Immature natural killer cell (primary cell): ENCODE data around the gene CLEC16A. TPM values are rescaled to one million over a fixed set of nuclear protein-coding genes. Genes with fewer than 3 reads are reported as not detected.

Source experiments
- DNase-seq, 3 donors: peaks; one replicate each; pipeline ENCODE4 v3.0.0; 2022; ENCODE audit warnings: mixed read lengths in 1 of 3
- H3K27ac Mint-ChIP-seq, 6 donors: one replicate each; pipeline ENCODE4 v1.8.0; 2020; ENCODE audit warnings: mixed read lengths in 6 of 6, mild to moderate bottlenecking in 5 of 6, inconsistent platforms in 4 of 6, moderate library complexity in 3 of 6
- H3K27me3 Mint-ChIP-seq, 3 donors: one replicate each; pipeline ENCODE4 v1.8.0; 2020 to 2021; ENCODE audit warnings: low read depth in 3 of 3, mild to moderate bottlenecking in 3 of 3, mixed read lengths in 3 of 3, moderate library complexity in 3 of 3, inconsistent platforms in 1 of 3
- H3K36me3 Mint-ChIP-seq, 3 donors: one replicate each; pipeline ENCODE4 v1.8.0; 2020; ENCODE audit warnings: mixed read lengths in 3 of 3, inconsistent platforms in 2 of 3, mild to moderate bottlenecking in 2 of 3
- H3K4me1 Mint-ChIP-seq, 2 donors: one replicate each; pipeline ENCODE4 v1.8.0; 2020; ENCODE audit warnings: inconsistent platforms in 2 of 2, mild to moderate bottlenecking in 2 of 2, mixed read lengths in 2 of 2, moderate library complexity in 1 of 2
- H3K4me3 Mint-ChIP-seq, 5 donors: one replicate each; pipeline ENCODE4 v1.8.0; 2020; ENCODE audit warnings: mild to moderate bottlenecking in 5 of 5, mixed read lengths in 5 of 5, inconsistent platforms in 3 of 5, moderate library complexity in 3 of 5
- H3K9me3 Mint-ChIP-seq, 6 donors: one replicate each; pipeline ENCODE4 v1.8.0; 2020; ENCODE audit warnings: mild to moderate bottlenecking in 6 of 6, mixed read lengths in 6 of 6, inconsistent platforms in 4 of 6, moderate library complexity in 3 of 6
- polyA plus RNA-seq, 3 donors: library from polyadenylated mRNA; unstranded; fragments of 300-500 nt; fragmentation: Illumina TruSeq; gene quantifications; one replicate each; pipeline ENCODE4 v1.2.3, GENCODE V29; 2021

Gene CLEC16A
- polyA plus RNA-seq, 3 donors from 2014 or later: 5.6 to 19.9 (median 5.6) TPM

DNA sequence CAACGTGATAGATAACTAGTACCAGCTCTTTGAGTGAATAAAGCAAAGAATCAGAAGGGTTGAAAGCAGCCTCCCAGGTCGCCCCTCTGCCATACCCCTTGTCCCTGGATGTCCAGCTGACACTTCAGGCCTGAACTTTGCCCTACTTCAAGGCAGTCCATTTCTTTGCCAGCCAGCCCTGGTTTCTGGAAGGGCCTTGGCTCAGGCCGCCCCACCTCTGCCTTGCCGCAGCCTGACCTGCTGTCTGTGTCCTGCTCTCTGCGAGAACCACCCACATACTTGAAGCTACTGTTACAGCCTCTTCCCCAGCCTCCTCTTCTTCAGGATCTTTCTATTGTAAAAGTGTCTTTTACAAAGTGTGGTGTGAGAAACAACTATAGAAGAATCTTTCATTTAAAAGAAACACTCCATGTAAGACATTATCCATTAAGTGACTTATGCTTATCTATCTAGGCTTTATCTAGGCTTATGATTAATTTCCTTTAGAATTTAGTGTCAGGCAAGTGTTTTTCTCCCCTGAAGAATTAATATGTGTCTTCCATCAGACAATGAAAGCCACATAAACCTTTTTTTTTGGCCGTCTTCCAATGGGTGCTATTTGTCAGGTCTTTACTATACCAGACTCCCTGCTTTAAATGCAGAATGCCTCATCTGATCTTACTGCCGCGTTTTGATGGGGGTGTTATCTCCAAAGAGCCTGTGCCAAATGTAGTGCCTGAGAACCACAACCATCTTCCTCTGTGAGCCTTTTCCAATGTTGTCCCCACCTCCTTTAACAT lies 177.7 kb downstream of the CLEC16A start:
- H3K27me3 Mint-ChIP-seq: peaks cover 0 to 10% (median 2%) of the 10 kb centered on the region in 3 donors
- H3K9me3 Mint-ChIP-seq: no peaks in the 10 kb centered on the region
- H3K36me3 Mint-ChIP-seq: peaks cover 24 to 47% (median 37%) of the 10 kb centered on the region in 3 donors
- no peak for DNase-seq
- H3K27ac Mint-ChIP-seq: peak overlapping the region in 1 of 6 donors; percentile 7
- H3K4me1 Mint-ChIP-seq: peaks cover 17 to 18% of the 10 kb centered on the region in 2 donors
- no peak overlapping the region for H3K4me3 Mint-ChIP-seq

DNA sequence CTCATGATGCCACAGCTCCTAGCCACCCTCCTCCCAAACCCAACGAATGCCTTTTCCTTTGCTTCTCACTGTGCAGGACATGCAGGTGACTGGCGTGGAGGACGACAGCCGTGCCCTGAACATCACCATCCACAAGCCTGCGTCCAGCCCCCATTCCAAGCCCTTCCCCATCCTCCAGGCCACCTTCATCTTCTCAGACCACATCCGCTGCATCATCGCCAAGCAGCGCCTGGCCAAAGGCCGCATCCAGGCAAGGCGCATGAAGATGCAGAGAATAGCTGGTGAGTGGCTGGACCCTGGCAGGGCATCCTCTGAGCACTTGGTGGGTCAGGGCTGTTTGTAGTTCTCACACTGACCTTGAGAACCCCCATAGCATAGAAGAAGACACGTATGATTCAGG lies 179.3 kb downstream of the CLEC16A start:
- peaks cover 0 to 10% (median 2%) of the 10 kb centered on the region in 3 donors for H3K27me3 Mint-ChIP-seq
- H3K27ac Mint-ChIP-seq: no peak overlapping the region
- no peaks in the 10 kb centered on the region for H3K9me3 Mint-ChIP-seq
- H3K4me1 Mint-ChIP-seq: peaks cover 8 to 11% of the 10 kb centered on the region in 2 donors
- peaks cover 24 to 53% (median 37%) of the 10 kb centered on the region in 3 donors for H3K36me3 Mint-ChIP-seq
- H3K4me3 Mint-ChIP-seq: no peak overlapping the region
- DNase-seq: no peak

DNA sequence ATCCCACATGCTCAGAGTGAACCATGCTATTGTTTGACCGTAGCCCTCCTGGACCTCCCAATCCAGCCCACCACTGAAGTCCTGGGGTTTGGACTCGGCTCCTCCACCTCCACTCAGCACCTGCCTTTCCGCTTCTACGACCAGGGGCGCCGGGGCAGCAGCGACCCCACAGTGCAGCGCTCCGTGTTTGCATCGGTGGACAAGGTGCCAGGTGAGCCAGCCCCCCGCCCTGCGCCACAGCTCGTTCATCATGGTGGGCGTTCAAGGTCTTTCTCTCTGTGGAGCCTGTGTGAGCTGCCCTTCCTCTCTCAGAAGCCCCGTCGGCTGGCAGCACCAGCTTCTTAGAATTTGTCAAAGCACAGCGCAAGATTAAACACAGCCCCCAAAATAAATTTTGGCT lies 181.6 kb downstream of the CLEC16A start:
- Mint-ChIP-seq H3K36me3 (peaks cover 19 to 46% (median 28%) of the 10 kb centered on the region in 3 donors), H3K4me1 (peaks cover 19 to 24% of the 10 kb centered on the region in 2 donors), H3K27ac (peak overlapping the region in 1 of 6 donors; percentile 18), H3K9me3 (no peaks in the 10 kb centered on the region), H3K4me3 (no peak overlapping the region), H3K27me3 (peaks cover 0 to 7% (median 2%) of the 10 kb centered on the region in 3 donors)
- no peak for DNase-seq

DNA sequence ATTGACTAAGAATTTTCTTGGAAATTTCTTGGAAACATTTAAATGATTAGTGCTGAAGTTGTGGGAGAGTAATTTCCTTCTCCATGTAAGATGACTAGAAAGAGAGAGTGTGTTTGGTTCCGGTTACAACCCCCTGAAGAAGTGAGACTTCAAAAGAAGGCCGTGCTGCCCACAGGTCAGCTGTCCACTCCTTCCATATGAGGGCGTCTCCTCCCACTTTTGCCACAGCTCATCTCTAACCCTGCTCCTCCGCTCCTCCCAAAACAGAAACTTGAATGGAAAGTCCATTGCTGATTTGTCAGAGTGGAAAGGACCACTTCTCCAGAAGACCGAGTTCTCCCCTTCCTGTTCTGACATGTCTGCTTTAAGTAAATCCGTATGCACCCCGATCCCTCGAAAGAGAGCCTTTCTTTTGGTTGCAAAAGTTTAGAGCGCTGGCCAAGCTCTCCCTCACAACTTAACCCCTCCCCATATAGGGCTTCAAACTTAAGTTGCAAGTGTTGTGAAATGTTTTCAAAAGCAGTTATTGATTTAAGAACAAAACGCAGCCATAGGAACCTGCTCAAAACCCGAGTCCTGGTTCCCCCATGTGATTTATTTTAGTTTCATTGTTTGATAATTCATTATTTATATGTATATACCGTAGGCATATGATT lies 182.2 kb downstream of the CLEC16A start:
- DNase-seq: no peak
- H3K4me3 Mint-ChIP-seq: no peak overlapping the region
- peaks cover 19 to 25% of the 10 kb centered on the region in 2 donors for H3K4me1 Mint-ChIP-seq
- H3K36me3 Mint-ChIP-seq: peaks cover 17 to 42% (median 25%) of the 10 kb centered on the region in 3 donors
- H3K27ac Mint-ChIP-seq: peak overlapping the region in 1 of 6 donors; percentile 18
- H3K9me3 Mint-ChIP-seq: no peaks in the 10 kb centered on the region
- H3K27me3 Mint-ChIP-seq: peaks cover 0 to 7% (median 2%) of the 10 kb centered on the region in 3 donors

DNA sequence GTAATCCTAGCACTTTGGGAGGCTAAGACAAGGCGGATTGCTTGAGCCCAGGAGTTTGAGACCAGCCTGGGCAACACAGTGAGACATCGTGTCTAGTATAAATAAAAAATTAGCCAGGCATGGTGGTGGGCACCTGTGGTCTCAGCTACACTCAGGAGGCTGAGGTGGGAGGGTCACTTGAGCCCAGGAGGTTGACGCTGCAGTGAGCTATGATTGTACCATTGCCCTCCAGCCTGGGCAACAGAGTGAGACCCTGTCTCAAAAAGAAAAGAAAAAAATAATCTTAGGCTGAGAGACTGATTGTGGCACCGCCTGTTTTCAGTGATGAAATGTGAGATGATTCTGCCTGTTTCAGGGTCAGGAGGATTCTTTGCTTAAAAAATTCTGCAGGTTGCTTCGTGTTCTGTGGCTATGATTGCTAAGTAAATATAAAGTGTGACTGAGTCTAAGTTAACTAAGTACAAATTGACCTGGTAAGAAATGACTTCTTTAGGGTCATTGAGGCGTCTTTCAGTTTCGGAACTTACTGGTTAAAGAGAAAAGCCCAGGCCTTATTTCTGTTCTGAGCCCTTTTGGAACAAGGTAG lies 183.3 kb downstream of the CLEC16A start:
- Mint-ChIP-seq H3K36me3 (peaks cover 8 to 33% (median 16%) of the 10 kb centered on the region in 3 donors), H3K4me3 (no peak overlapping the region), H3K27ac (peak overlapping the region in 4 of 6 donors; percentile 9 to 74 (median 39)), H3K27me3 (peaks cover 0 to 2% (median 2%) of the 10 kb centered on the region in 3 donors), H3K9me3 (peaks cover 0 to 1% (median 0%) of the 10 kb centered on the region in 6 donors), H3K4me1 (peaks cover 19 to 25% of the 10 kb centered on the region in 2 donors)
- no peak for DNase-seq

DNA sequence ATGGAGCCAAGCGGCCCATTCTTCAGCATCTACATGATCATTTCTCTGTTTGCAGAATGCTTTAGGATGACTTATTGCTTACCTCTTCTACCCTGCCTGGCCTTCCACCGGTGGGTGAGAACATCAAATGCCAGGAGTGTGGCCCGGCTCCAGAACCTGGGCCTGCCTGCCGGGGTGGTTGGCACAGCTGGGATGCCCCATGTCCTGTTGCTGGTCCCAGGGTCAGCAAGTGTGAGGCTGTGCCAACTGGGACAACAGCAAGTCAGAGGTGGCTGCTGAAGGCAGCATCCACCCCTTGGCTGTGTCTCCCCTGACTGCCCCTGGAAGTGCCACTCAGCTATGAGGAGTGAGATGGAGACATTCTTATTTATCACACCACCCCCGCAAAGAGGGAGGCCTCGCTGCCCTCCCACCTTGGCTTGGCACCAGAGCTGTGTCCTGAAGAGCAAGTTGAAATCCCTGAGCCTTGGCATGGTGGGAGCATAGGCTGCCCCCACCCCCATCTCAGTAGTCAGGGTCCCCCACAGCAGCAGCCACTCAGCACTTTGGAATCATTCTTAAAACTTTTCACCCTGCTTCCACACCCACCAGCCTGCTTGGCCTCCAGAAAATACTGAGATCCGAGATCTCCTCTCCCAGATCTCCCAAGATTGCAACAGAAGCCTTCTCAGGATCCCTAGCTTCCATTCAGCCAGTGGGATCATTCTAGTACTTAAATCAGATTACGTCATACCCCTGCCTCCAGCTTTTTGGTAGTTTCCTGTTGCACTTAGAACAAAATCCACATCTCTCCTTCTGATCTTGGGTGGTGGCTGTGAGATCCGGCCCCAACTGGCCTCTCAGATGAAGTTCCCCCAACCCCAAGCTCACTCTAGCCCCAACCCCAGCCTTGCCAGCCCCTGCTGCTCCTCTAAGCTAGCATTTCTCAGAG lies 184.1 kb downstream of the CLEC16A start:
- H3K27ac Mint-ChIP-seq: peak overlapping the region; percentile 9 to 92 (median 72)

DNA sequence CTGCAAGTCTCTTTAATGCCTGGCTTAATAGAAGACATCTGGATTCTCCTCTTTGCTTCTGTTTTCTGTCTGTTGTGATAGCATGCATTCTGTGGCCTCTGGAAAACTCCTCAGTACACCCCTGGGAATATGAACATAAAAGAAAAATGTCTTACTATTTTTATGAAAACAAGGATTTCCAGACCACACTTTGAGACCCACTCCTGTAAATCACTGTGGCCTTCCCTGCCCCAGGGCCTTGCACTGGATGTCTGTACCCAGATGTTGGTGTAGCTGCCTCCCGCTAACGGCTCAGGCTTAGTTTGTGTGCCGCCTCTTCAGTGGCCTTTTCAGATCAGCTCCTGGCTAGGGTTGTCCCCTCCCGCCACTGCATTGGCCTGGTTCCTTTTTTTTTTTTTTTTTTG lies 185.0 kb downstream of the CLEC16A start:
- no peak for DNase-seq
- H3K4me1 Mint-ChIP-seq: peaks cover 22 to 25% of the 10 kb centered on the region in 2 donors
- H3K36me3 Mint-ChIP-seq: peaks cover 0 to 19% (median 7%) of the 10 kb centered on the region in 3 donors
- H3K4me3 Mint-ChIP-seq: no peak overlapping the region
- H3K9me3 Mint-ChIP-seq: peaks cover 0 to 1% (median 0%) of the 10 kb centered on the region in 6 donors
- peaks cover 0 to 2% (median 0%) of the 10 kb centered on the region in 3 donors for H3K27me3 Mint-ChIP-seq
- peak overlapping the region in 5 of 6 donors; percentile 12 to 81 (median 53) for H3K27ac Mint-ChIP-seq

More for the DNA sequence above, 184.1 kb downstream of the CLEC16A start:
- Mint-ChIP-seq H3K4me3 (peak overlapping the region in 3 of 5 donors; percentile 16 to 32 (median 28)), H3K27me3 (peaks cover 0 to 2% (median 2%) of the 10 kb centered on the region in 3 donors), H3K9me3 (peaks cover 0 to 1% (median 0%) of the 10 kb centered on the region in 6 donors), H3K36me3 (peaks cover 5 to 28% (median 15%) of the 10 kb centered on the region in 3 donors), H3K4me1 (peaks cover 21 to 25% of the 10 kb centered on the region in 2 donors)
- peak; percentile 16 to 30 (median 25) for DNase-seq

DNA sequence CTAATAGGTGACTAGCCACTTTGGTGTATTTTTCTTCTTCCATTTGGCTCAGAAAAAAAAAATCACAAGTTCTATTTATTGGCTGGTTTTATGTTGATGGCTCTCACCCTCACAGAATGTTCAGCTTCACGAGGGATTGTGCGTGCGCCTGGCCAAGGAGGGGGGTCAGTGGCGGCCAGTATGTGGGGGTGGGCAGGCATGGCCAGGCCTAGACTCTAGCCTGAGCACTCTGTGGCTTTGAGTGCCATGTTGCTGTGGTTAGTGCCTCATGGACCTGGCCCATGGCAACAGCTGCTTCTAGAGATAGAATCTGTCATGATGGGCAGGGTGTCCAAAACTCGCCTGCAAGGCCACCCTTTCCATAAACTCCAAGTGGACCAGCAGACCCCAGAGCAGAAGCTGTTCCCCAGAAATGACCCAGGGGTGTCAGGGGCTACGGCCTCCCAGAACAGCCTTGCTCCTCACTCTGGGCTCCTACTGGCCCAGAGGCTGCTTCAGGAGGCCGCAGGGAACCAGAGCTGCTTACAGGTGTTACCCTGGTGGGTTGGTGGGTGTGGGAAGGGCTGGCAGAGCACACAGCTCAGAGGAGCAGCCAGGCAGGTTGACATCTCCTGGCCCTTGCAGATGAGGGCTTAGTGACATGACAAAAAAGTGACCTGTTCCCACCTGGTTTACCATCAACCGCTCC lies 186.8 kb downstream of the CLEC16A start:
- no peak for DNase-seq
- Mint-ChIP-seq H3K36me3 (peaks cover 4 to 19% (median 10%) of the 10 kb centered on the region in 3 donors), H3K9me3 (peaks cover 0 to 1% (median 0%) of the 10 kb centered on the region in 6 donors), H3K27me3 (peaks cover 0 to 2% (median 0%) of the 10 kb centered on the region in 3 donors), H3K4me3 (no peak overlapping the region), H3K4me1 (peaks cover 22 to 25% of the 10 kb centered on the region in 2 donors), H3K27ac (peak overlapping the region in 1 of 6 donors; percentile 41)

DNA sequence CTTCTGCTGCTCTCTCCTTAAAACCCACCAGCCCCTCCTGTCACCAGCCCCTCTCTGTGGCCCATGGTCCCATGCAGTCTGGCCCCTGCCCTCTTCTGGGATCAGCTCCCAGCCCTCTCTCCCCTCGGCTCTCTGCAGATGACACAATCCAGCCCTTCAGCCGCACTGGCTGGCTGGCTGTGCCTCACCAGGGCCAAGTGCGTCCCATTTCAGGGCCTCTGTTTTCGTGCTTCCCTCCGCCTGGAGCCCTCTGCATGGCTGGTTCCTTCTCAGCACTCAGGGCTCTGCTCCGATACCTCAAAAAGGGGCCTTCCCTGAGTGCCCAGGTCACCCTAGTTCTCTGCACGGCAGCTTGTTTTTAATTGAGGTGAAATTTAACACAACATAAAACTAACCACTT lies 187.3 kb downstream of the CLEC16A start:
- Mint-ChIP-seq H3K9me3 (peaks cover 0 to 1% (median 0%) of the 10 kb centered on the region in 6 donors), H3K36me3 (peaks cover 4 to 17% (median 4%) of the 10 kb centered on the region in 3 donors), H3K27ac (no peak overlapping the region), H3K27me3 (no peaks in the 10 kb centered on the region), H3K4me3 (no peak overlapping the region), H3K4me1 (peaks cover 22 to 25% of the 10 kb centered on the region in 2 donors)
- DNase-seq: no peak

DNA sequence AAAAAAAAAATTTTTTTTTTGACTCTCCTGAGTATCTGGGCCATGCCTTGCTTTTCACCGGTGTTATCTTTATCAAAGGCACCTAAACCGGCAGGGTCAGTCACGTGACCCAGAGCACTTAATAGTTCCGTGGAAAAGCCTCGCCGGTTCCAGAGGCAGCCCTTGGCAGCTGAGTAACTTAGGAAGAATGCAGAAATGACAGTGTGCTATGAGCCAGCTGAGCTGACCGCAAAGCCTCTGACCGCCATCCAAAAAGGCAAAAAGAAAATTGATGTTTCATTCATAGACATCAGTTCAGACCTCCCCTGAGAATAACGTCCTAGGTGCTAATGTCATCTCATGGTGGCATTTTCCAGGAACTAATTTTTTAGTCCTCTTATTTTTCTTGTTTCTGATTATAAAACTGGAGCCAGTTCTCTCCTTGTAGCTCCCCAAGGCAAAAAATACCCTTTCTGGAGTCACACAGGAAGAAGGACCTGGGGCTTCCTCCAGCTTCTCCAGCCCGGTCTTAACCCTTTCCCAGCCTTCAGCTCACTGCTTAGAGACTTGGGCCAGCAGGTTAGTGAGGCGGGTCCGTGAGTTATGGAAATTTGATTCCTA lies 189.1 kb downstream of the CLEC16A start:
- no peak overlapping the region for H3K4me3 Mint-ChIP-seq
- DNase-seq: no peak
- no peaks in the 10 kb centered on the region for H3K27me3 Mint-ChIP-seq
- peaks cover 0 to 1% (median 0%) of the 10 kb centered on the region in 6 donors for H3K9me3 Mint-ChIP-seq
- peak overlapping the region in 1 of 6 donors; percentile 23 for H3K27ac Mint-ChIP-seq
- H3K4me1 Mint-ChIP-seq: peaks cover 18 to 28% of the 10 kb centered on the region in 2 donors
- peaks cover 4 to 14% (median 4%) of the 10 kb centered on the region in 3 donors for H3K36me3 Mint-ChIP-seq

DNA sequence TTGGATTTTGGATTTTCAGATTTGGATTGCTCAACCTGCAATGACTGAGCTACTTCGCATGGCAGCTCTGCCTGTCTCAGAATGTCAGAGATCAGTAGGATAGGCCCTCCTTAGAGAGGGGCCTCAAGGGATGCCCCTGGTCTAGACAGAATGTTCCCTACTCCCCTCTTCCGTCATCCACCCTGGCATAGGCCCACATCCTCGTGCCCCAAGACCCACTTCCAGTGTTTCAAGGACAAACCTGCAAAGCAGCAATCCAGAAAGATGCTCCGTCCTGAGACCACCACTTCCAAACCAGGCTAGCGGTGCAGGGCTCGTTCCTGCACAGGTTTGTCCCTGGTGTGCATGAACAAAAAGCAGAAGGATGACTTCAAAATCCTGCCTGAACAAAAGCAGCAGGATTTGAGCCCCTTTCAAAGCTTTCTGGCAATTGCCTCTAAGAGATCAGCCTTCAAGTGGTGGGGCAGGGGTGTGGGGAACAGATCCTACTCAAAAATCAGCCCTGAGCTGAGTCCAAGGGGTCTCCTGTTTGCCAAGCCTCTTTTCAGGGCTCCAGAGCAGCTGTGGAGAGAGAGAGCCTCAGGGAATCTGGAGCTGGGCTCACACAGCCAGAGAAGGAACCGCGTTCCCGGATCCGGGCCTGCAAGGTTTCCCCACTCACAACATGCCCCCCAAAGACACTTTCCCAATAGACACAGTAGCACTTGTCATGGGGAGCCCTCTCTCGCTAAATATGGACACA lies 190.5 kb downstream of the CLEC16A start:
- Mint-ChIP-seq H3K27me3 (no peaks in the 10 kb centered on the region), H3K4me1 (peaks cover 9 to 28% of the 10 kb centered on the region in 2 donors), H3K27ac (no peak overlapping the region), H3K9me3 (peaks cover 0 to 1% (median 0%) of the 10 kb centered on the region in 6 donors), H3K4me3 (no peak overlapping the region), H3K36me3 (peaks cover 4 to 14% (median 4%) of the 10 kb centered on the region in 3 donors)
- no peak for DNase-seq
